GM12865 (cell line): ENCODE measurements around the gene AP4B1.

Experiments
- DNase-seq: peaks from one replicate; pipeline ENCODE4 v3.0.0; 2010; ENCODE audit warnings: low read depth
- H3K4me3 ChIP-seq: 2 replicates; pipeline ENCODE4 v1.5.1; 2011; ENCODE audit warnings: mild to moderate bottlenecking, low read depth, low read length, control low read depth
- TF ChIP-seq, protein P1 (sequence below): IDR thresholded peaks from 2 replicates; pipeline ENCODE4 v1.5.1; 2011; ENCODE audit warnings: low read length, control low read depth, low read depth, inconsistent platforms; ENCODE audit not compliant: insufficient read depth; ENCODE audit errors: missing control alignments

AP4B1 gene

DNA sequence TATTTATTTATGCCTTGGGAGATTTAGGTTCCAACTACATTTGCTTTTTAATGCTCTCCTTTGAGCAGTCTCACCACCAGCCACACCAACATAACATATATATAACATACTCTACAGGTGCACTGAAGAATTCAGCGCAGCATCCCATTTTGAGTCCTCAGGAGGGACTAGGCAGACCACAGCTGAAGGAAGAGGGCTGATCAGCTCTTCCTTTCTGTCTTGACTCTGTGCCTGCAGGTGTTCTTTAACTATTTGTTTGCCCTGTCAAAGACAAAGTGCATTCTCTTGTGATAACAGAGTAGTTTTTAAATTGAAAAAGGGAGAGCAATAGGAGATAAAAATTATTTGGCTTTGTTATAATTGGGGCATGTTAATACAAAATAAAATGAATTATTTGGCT is 41.5 kb upstream of the AP4B1 start:
- DNase-seq = no peak
- no peak overlapping the region for H3K4me3 ChIP-seq
- TF ChIP-seq, protein P1, sequence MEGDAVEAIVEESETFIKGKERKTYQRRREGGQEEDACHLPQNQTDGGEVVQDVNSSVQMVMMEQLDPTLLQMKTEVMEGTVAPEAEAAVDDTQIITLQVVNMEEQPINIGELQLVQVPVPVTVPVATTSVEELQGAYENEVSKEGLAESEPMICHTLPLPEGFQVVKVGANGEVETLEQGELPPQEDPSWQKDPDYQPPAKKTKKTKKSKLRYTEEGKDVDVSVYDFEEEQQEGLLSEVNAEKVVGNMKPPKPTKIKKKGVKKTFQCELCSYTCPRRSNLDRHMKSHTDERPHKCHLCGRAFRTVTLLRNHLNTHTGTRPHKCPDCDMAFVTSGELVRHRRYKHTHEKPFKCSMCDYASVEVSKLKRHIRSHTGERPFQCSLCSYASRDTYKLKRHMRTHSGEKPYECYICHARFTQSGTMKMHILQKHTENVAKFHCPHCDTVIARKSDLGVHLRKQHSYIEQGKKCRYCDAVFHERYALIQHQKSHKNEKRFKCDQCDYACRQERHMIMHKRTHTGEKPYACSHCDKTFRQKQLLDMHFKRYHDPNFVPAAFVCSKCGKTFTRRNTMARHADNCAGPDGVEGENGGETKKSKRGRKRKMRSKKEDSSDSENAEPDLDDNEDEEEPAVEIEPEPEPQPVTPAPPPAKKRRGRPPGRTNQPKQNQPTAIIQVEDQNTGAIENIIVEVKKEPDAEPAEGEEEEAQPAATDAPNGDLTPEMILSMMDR = no peak

DNA sequence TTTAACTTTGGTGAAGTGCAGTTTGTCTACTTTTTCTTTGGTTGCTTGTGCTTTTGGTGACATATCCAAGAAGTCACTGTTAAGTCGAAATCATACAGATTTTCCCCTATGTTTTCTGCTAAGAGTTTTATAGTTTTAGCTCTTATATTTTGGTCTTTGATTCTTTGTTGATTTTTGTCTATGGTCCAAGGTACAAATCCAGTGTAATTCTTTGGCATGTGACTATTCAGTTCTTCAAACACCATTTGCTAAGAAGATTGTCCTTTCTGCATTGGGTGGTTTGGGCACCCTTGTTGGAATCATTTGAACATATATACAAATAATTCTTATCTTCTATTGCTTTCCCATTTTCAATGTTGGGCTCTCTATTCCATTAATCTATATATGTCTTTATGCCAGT is 40.7 kb upstream of the AP4B1 start:
- no peak overlapping the region for H3K4me3 ChIP-seq
- TF ChIP-seq, protein P1 = no peak
- DNase-seq = no peak

DNA sequence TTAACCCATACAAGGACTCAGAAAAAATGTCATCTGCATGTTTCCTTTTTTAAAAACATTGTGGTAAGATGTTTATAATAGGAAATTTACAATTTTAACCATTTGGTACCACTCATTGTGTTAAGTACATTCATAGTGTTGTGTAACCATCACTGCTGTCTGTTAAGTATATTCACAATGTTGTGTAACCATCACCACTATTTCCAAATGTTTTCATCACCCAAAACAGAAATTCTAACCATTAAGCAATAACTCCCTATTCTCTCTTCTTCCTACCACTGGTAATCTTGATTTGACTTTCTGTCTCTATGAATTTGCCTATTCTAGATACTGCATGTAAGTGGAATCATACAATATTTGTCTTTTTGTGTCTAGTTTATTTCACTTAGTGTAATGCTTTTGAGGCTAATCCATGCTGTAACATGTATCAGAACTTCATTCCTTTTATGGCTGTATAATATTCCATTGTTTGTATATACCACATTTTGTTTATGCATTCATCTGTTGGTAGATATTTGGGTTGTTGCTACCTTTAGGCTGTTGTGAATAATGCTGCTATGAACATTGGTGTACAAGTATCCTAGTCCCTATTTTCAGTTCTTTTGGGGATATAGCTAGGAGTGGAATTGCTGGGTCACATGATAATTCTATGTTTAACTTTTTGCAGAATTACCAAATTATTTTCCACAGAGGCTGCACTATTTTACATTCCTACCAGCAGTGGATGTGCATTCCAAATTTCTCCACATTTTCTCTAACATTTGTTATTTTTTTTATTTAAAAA is 38.6 kb upstream of the AP4B1 start:
- H3K4me3 ChIP-seq = no peak overlapping the region
- DNase-seq = no peak
- TF ChIP-seq, protein P1 = no peak

DNA sequence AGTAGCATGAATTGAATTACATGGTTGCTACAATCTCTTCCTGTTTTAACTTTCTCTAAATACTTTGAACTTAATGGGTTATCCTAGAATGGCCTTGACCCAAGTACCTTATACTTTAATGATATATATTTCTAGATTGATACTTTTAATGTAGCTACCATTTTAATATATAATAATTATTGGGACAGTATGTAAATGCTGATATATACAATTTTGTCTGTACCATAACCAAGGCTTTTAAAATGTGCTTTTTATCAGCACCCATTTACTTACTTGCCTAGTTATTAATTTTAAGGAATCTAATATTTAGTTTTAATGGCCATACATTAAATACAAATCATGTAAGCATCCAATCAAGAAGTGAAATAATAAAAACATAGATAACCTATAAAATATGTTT is 37.9 kb upstream of the AP4B1 start:
- TF ChIP-seq, protein P1 = no peak
- H3K4me3 ChIP-seq = no peak overlapping the region
- DNase-seq = no peak

DNA sequence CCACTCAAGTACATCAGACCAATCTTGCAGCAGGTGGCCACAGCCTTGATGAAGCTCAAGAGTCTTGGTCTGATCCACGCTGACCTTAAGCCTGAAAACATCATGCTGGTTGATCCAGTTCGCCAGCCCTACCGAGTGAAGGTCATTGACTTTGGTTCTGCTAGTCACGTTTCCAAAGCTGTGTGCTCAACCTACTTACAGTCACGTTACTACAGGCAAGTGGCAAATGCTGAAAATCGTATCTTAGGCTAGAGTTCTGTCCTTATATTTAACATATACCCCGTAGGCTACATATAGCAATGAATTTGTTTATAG is 36.6 kb upstream of the AP4B1 start:
- no peak for DNase-seq
- no peak overlapping the region for H3K4me3 ChIP-seq
- TF ChIP-seq, protein P1 = no peak

DNA sequence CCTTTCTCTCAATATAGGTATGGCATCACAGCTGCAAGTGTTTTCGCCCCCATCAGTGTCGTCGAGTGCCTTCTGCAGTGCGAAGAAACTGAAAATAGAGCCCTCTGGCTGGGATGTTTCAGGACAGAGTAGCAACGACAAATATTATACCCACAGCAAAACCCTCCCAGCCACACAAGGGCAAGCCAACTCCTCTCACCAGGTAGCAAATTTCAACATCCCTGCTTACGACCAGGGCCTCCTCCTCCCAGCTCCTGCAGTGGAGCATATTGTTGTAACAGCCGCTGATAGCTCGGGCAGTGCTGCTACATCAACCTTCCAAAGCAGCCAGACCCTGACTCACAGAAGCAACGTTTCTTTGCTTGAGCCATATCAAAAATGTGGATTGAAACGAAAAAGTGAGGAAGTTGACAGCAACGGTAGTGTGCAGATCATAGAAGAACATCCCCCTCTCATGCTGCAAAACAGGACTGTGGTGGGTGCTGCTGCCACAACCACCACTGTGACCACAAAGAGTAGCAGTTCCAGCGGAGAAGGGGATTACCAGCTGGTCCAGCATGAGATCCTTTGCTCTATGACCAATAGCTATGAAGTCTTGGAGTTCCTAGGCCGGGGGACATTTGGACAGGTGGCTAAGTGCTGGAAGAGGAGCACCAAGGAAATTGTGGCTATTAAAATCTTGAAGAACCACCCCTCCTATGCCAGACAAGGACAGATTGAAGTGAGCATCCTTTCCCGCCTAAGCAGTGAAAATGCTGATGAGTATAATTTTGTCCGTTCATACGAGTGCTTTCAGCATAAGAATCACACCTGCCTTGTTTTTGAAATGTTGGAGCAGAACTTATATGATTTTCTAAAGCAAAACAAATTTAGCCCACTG is 36.0 kb upstream of the AP4B1 start:
- TF ChIP-seq, protein P1 = no peak
- no peak overlapping the region for H3K4me3 ChIP-seq
- DNase-seq = peak; percentile 56
